ENCODE measurements around the gene PKNOX2.

Gene PKNOX2

GRCh38 chr11:125423247-125423849 is 258.8 kb downstream of the PKNOX2 start:
- TF ChIP-seq REST (IDR thresholded peaks at IDR 0.05; ENCODE audit: insufficient replicate concordance, low read depth) (no peak), GABPA (IDR thresholded peaks at IDR 0.05; ENCODE audit: low read depth) (no peak), CTCF (IDR thresholded peaks at IDR 0.05; ENCODE audit: insufficient read depth, low read length) (peak; percentile 38), POLR2AphosphoS5 (IDR thresholded peaks at IDR 0.05; ENCODE audit: low read depth) (no peak), SPI1 (IDR thresholded peaks at IDR 0.05; ENCODE audit: borderline replicate concordance, low read depth) (no peak)
- Histone ChIP-seq H3K27me3 (ENCODE audit: insufficient read depth, poor library complexity, severe bottlenecking) (no peaks in the 10 kb centered on the region), H3K27ac (replicated peaks) (no peak overlapping the region), H3K4me3 (replicated peaks; ENCODE audit: insufficient read depth, low read length) (no peak overlapping the region)
- no peak for DNase-seq (ENCODE audit: low read depth in 1 of 2, low spot score in 1 of 2)

GRCh38 chr11:125425601-125426000 is 261.1 kb downstream of the PKNOX2 start:
- DNase-seq (ENCODE audit: low read depth in 1 of 2, low spot score in 1 of 2), result no peak
- H3K4me3 ChIP-seq (replicated peaks; ENCODE audit: insufficient read depth, low read length), result no peak overlapping the region
- no peaks in the 10 kb centered on the region for H3K27me3 ChIP-seq (ENCODE audit: insufficient read depth, poor library complexity, severe bottlenecking)
- H3K27ac ChIP-seq (replicated peaks), result no peak overlapping the region
- TF ChIP-seq GABPA (IDR thresholded peaks at IDR 0.05; ENCODE audit: low read depth), result no peak
- TF ChIP-seq POLR2AphosphoS5 (IDR thresholded peaks at IDR 0.05; ENCODE audit: low read depth), result no peak
- TF ChIP-seq REST (IDR thresholded peaks at IDR 0.05; ENCODE audit: insufficient replicate concordance, low read depth), result no peak
- no peak for TF ChIP-seq CTCF (IDR thresholded peaks at IDR 0.05; ENCODE audit: insufficient read depth, low read length)
- no peak for TF ChIP-seq SPI1 (IDR thresholded peaks at IDR 0.05; ENCODE audit: borderline replicate concordance, low read depth)

DNA sequence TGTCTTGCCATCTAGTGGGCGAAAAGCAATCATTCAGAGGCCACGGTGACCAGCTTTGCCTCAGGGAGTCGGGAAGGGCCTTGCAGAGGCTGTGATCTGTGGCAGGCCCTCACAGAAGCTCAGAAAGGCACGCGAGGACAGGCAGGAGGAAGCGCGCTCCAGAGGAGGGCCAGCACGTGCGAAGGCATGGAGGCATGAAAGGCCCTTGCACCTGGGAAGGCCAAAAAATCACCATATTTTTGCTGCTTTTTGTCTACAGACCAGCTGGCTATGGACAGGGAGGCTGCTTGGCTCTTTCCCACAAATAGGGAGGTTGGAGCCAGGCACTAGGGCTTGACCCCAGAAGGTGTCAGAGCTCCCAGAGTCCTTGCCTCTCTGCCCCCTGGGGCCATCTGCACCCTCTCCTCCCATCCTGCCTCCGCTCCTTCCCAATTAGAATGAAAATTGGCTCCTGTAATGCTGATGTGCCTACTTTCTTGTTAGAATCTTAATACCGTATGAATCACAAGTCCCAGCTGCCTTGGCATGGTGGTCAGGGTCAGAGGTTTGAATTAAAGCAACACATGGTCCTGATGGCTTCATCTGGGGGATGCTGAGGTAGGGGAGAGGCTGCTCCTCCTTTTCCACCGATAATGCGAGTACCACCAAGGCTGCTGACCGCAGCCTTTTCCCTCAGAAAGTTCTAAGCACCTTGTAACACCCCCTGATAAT is 262.4 kb downstream of the PKNOX2 start:
- H3K27ac ChIP-seq (replicated peaks), result no peak overlapping the region
- DNase-seq (ENCODE audit: low read depth in 1 of 2, low spot score in 1 of 2), result no peak
- TF ChIP-seq POLR2AphosphoS5 (IDR thresholded peaks at IDR 0.05; ENCODE audit: low read depth), result no peak
- no peak for TF ChIP-seq SPI1 (IDR thresholded peaks at IDR 0.05; ENCODE audit: borderline replicate concordance, low read depth)
- TF ChIP-seq GABPA (IDR thresholded peaks at IDR 0.05; ENCODE audit: low read depth), result no peak
- TF ChIP-seq CTCF (IDR thresholded peaks at IDR 0.05; ENCODE audit: insufficient read depth, low read length), result no peak
- no peak for TF ChIP-seq REST (IDR thresholded peaks at IDR 0.05; ENCODE audit: insufficient replicate concordance, low read depth)
- H3K27me3 ChIP-seq (ENCODE audit: insufficient read depth, poor library complexity, severe bottlenecking), result no peaks in the 10 kb centered on the region
- no peak overlapping the region for H3K4me3 ChIP-seq (replicated peaks; ENCODE audit: insufficient read depth, low read length)
